Activated gamma-delta T cell (primary cell): ENCODE results near the gene ACO2.
"Not testable (repeated sequence)": the region's sequence is repeated elsewhere in the genome, so short reads cannot be mapped to it uniquely, and the experiment has no call there.

Experiments
- DNase-seq: peaks from one replicate; lab custom pipeline; 2025; lab: John Stamatoyannopoulos, UW

ACO2 gene

GRCh38 chr22:41572305-41572704 lies 103.4 kb downstream of the ACO2 start:
- DNase-seq = not testable (repeated sequence)

GRCh38 chr22:41573677-41574076 lies 104.8 kb downstream of the ACO2 start:
- DNase-seq = no peak

GRCh38 chr22:41574847-41575381 lies 106.0 kb downstream of the ACO2 start:
- no peak for DNase-seq

GRCh38 chr22:41575533-41575932 lies 106.6 kb downstream of the ACO2 start:
- DNase-seq = no peak

GRCh38 chr22:41576877-41577276 lies 108.0 kb downstream of the ACO2 start:
- no peak for DNase-seq

- no peak for DNase-seq
Measured at GRCh38 chr22:41578114-41578513, 109.2 kb downstream of the ACO2 start.
